ENCODE data around the gene HOXD9.

The HOXD9 gene

GRCh38 chr2:176122683-176123410 lies at the start of gene HOXD9:
Gene HOXD9, plus strand, starts transcription at chr2:176122719. Its CDS starts 50 bp downstream, at chr2:176122769.
- in situ Hi-C loops (cut with MboI; ENCODE audit: low sequenced_read_pairs) = no loop called here

GRCh38 chr2:176072951-176073904 lies 49.3 kb upstream of the HOXD9 start:
- in situ Hi-C loops (cut with MboI; ENCODE audit: low sequenced_read_pairs) = no loop called here

- in situ Hi-C loops (cut with MboI; ENCODE audit: low sequenced_read_pairs) = loop anchor here (25.0 kb wide), 1 partner anchor 713 kb away; no protein-coding TSS in a partner anchor
Observed at GRCh38 chr2:176074919-176075425, 47.5 kb upstream of the HOXD9 start.

GRCh38 chr2:176075481-176075880 lies 47.0 kb upstream of the HOXD9 start:
- in situ Hi-C loops (cut with MboI; ENCODE audit: low sequenced_read_pairs) = loop anchor here (25.0 kb wide), 1 partner anchor 713 kb away; no protein-coding TSS in a partner anchor

- in situ Hi-C loops (cut with MboI; ENCODE audit: low sequenced_read_pairs) = loop anchor here (25.0 kb wide), 1 partner anchor 714 kb away; no protein-coding TSS in a partner anchor
Observed at GRCh38 chr2:176076063-176076462, 46.5 kb upstream of the HOXD9 start.

GRCh38 chr2:176076796-176077195 lies 45.7 kb upstream of the HOXD9 start:
- in situ Hi-C loops (cut with MboI; ENCODE audit: low sequenced_read_pairs) = loop anchor here (25.0 kb wide), 1 partner anchor 714 kb away; no protein-coding TSS in a partner anchor

- in situ Hi-C loops (cut with MboI; ENCODE audit: low sequenced_read_pairs) = loop anchor here (25.0 kb wide), 1 partner anchor 716 kb away; no protein-coding TSS in a partner anchor
Observed at GRCh38 chr2:176078541-176079284, 43.8 kb upstream of the HOXD9 start.

GRCh38 chr2:176079285-176079830 lies 43.2 kb upstream of the HOXD9 start:
- in situ Hi-C loops (cut with MboI; ENCODE audit: low sequenced_read_pairs) = loop anchor here (25.0 kb wide), 1 partner anchor 717 kb away; no protein-coding TSS in a partner anchor

GRCh38 chr2:176079831-176080539 lies 42.5 kb upstream of the HOXD9 start:
- in situ Hi-C loops (cut with MboI; ENCODE audit: low sequenced_read_pairs) = loop anchor here (10.0 to 25.0 kb wide), 2 partner anchors 395 to 718 kb away; no protein-coding TSS in a partner anchor

- in situ Hi-C loops (cut with MboI; ENCODE audit: low sequenced_read_pairs) = loop anchor here (10.0 to 25.0 kb wide), 2 partner anchors 396 to 718 kb away; no protein-coding TSS in a partner anchor
Observed at GRCh38 chr2:176080540-176081375, 41.8 kb upstream of the HOXD9 start.

- in situ Hi-C loops (cut with MboI; ENCODE audit: low sequenced_read_pairs) = loop anchor here (10.0 to 25.0 kb wide), 2 partner anchors 397 to 719 kb away; no protein-coding TSS in a partner anchor
Observed at GRCh38 chr2:176081376-176081836, 41.1 kb upstream of the HOXD9 start.

- in situ Hi-C loops (cut with MboI; ENCODE audit: low sequenced_read_pairs) = loop anchor here (10.0 to 25.0 kb wide), 2 partner anchors 397 to 720 kb away; no protein-coding TSS in a partner anchor
Observed at GRCh38 chr2:176081837-176082524, 40.5 kb upstream of the HOXD9 start.

- in situ Hi-C loops (cut with MboI; ENCODE audit: low sequenced_read_pairs) = loop anchor here (10.0 to 25.0 kb wide), 2 partner anchors 398 to 720 kb away; no protein-coding TSS in a partner anchor
Observed at GRCh38 chr2:176082525-176082823, 40.0 kb upstream of the HOXD9 start.

GRCh38 chr2:176082824-176083751 lies 39.4 kb upstream of the HOXD9 start:
- in situ Hi-C loops (cut with MboI; ENCODE audit: low sequenced_read_pairs) = loop anchor here (10.0 to 25.0 kb wide), 2 partner anchors 398 to 721 kb away; no protein-coding TSS in a partner anchor

- in situ Hi-C loops (cut with MboI; ENCODE audit: low sequenced_read_pairs) = loop anchor here (10.0 to 25.0 kb wide), 2 partner anchors 399 to 722 kb away; no protein-coding TSS in a partner anchor
Observed at GRCh38 chr2:176083796-176084261, 38.7 kb upstream of the HOXD9 start, which contains the start of gene EVX2. Gene EVX2, minus strand, starts transcription at chr2:176083962. Its CDS starts 186 bp downstream, at chr2:176083776.

- in situ Hi-C loops (cut with MboI; ENCODE audit: low sequenced_read_pairs) = loop anchor here (10.0 to 25.0 kb wide), 2 partner anchors 400 to 722 kb away; no protein-coding TSS in a partner anchor
Observed at GRCh38 chr2:176084611-176085119, 37.9 kb upstream of the HOXD9 start.

All from HL-60/S4 treated with phorbol 12-myristate 13-acetate at 8.2 ng/mL for 4 days and 3 days (cell line).